ENCODE measurements around the gene TMEM144. TPM values are rescaled to one million over a fixed set of nuclear protein-coding genes. Genes with fewer than 3 reads are reported as not detected.
"Not testable (repeated sequence)": the region's sequence is repeated elsewhere in the genome, so short reads cannot be mapped to it uniquely, and the experiment has no call there.

TMEM144 gene
- total RNA-seq, 2 donors from 2014 or later, result 22.6 to 24.2 TPM

- Histone ChIP-seq H3K4me1 (ENCODE audit: control insufficient read depth in 1 of 2, low read depth in 2 of 2) (peaks cover 11 to 32% of the 10 kb centered on the region in 2 donors), H3K27me3 (replicated peaks; ENCODE audit: insufficient read depth) (no peaks in the 10 kb centered on the region), H3K9me3 (no peaks in the 10 kb centered on the region), H3K36me3 (no peaks in the 10 kb centered on the region), H3K27ac (no peak overlapping the region), H3K4me3 (no peak overlapping the region)
- TF ChIP-seq CTCF (IDR thresholded peaks at IDR 0.05), result no peak
- DNase-seq (ENCODE audit: low spot score) (no peak), ATAC-seq (ENCODE audit: insufficient number of reproducible peaks, low FRiP score, low read depth) (no peak)
Observed at GRCh38 chr4:158214856-158215255, 4.6 kb downstream of the TMEM144 start.

GRCh38 chr4:158217763-158218162, 7.5 kb downstream of the TMEM144 start:
- DNase-seq (ENCODE audit: low spot score) (no peak), ATAC-seq (ENCODE audit: insufficient number of reproducible peaks, low FRiP score, low read depth) (peak; percentile 69)
- Histone ChIP-seq H3K27me3 (replicated peaks; ENCODE audit: insufficient read depth) (no peaks in the 10 kb centered on the region), H3K36me3 (no peaks in the 10 kb centered on the region), H3K4me3 (no peak overlapping the region), H3K9me3 (no peaks in the 10 kb centered on the region), H3K4me1 (ENCODE audit: control insufficient read depth in 1 of 2, low read depth in 2 of 2) (peaks cover 5 to 18% of the 10 kb centered on the region in 2 donors), H3K27ac (peak overlapping the region; percentile 59 to 73)
- no peak for TF ChIP-seq CTCF (IDR thresholded peaks at IDR 0.05)

GRCh38 chr4:158219623-158220022, 9.3 kb downstream of the TMEM144 start:
- TF ChIP-seq CTCF (IDR thresholded peaks at IDR 0.05), result no peak
- H3K4me1 ChIP-seq (ENCODE audit: control insufficient read depth in 1 of 2, low read depth in 2 of 2), result peaks cover 5 to 18% of the 10 kb centered on the region in 2 donors
- H3K36me3 ChIP-seq, result no peaks in the 10 kb centered on the region
- DNase-seq (ENCODE audit: low spot score) (no peak), ATAC-seq (ENCODE audit: insufficient number of reproducible peaks, low FRiP score, low read depth) (no peak)
- H3K4me3 ChIP-seq, result no peak overlapping the region
- no peak overlapping the region for H3K27ac ChIP-seq
- no peaks in the 10 kb centered on the region for H3K9me3 ChIP-seq
- H3K27me3 ChIP-seq (replicated peaks; ENCODE audit: insufficient read depth), result no peaks in the 10 kb centered on the region

GRCh38 chr4:158224318-158224717, 14.0 kb downstream of the TMEM144 start:
- H3K4me1 ChIP-seq (ENCODE audit: control insufficient read depth in 1 of 2, low read depth in 2 of 2); H3K27ac ChIP-seq; H3K36me3 ChIP-seq; H3K27me3 ChIP-seq (replicated peaks; ENCODE audit: insufficient read depth); H3K9me3 ChIP-seq; H3K4me3 ChIP-seq; ATAC-seq (ENCODE audit: insufficient number of reproducible peaks, low FRiP score, low read depth); DNase-seq (ENCODE audit: low spot score): not testable (repeated sequence)

- not testable (repeated sequence) for H3K27me3 ChIP-seq (replicated peaks; ENCODE audit: insufficient read depth); ATAC-seq (ENCODE audit: insufficient number of reproducible peaks, low FRiP score, low read depth); H3K4me3 ChIP-seq; H3K36me3 ChIP-seq; DNase-seq (ENCODE audit: low spot score); H3K9me3 ChIP-seq; H3K27ac ChIP-seq; H3K4me1 ChIP-seq (ENCODE audit: control insufficient read depth in 1 of 2, low read depth in 2 of 2)
Observed at GRCh38 chr4:158224999-158225398, 14.7 kb downstream of the TMEM144 start.

GRCh38 chr4:158227880-158228279, 17.6 kb downstream of the TMEM144 start:
- H3K4me3 ChIP-seq; H3K27ac ChIP-seq; H3K4me1 ChIP-seq (ENCODE audit: control insufficient read depth in 1 of 2, low read depth in 2 of 2); H3K36me3 ChIP-seq; ATAC-seq (ENCODE audit: insufficient number of reproducible peaks, low FRiP score, low read depth); DNase-seq (ENCODE audit: low spot score); H3K27me3 ChIP-seq (replicated peaks; ENCODE audit: insufficient read depth); H3K9me3 ChIP-seq: not testable (repeated sequence)

GRCh38 chr4:158228399-158228798, 18.1 kb downstream of the TMEM144 start:
- DNase-seq (ENCODE audit: low spot score); H3K9me3 ChIP-seq; H3K27ac ChIP-seq; H3K36me3 ChIP-seq; H3K27me3 ChIP-seq (replicated peaks; ENCODE audit: insufficient read depth); H3K4me1 ChIP-seq (ENCODE audit: control insufficient read depth in 1 of 2, low read depth in 2 of 2); H3K4me3 ChIP-seq; ATAC-seq (ENCODE audit: insufficient number of reproducible peaks, low FRiP score, low read depth): not testable (repeated sequence)
